Activated CD8-positive, alpha-beta memory T cell treated with anti-CD3 and anti-CD28 coated beads for 36 hours (primary cell): ENCODE measurements around the gene DNAAF5. TPM values are rescaled to one million over a fixed set of nuclear protein-coding genes. Genes with fewer than 3 reads are reported as not detected.

Source experiments
- CTCF ChIA-PET: fragments of 350-600 bp; sonication (Branson Sonifier 250); formaldehyde crosslinking; loops from one replicate; lab custom pipeline; 2021; ENCODE audit warnings: antibody characterized with exemption; lab: Charles Lee
- POLR2A ChIA-PET: fragments of 350-600 bp; sonication (Branson Sonifier 250); formaldehyde crosslinking; loops from one replicate; lab custom pipeline; 2021; ENCODE audit warnings: antibody characterized with exemption; lab: Charles Lee
- total RNA-seq, 2 experiments: library from RNA; stranded (reverse); gene quantifications; one replicate each; pipeline ENCODE4 v1.2.3, GENCODE V29; 2021

DNAAF5 gene
- total RNA-seq, 2 experiments from 2014 or later = 54.1 to 55.5 TPM

- POLR2A ChIA-PET = interaction anchor here (0.6 to 3.0 kb wide), 3 partner anchors 110 to 146 kb away, joined by 3 to 8 read pairs (median 4); no protein-coding TSS in a partner anchor
Measured at GRCh38 chr7:727104-727805, 756 bp downstream of the DNAAF5 start, which contains the start of gene PRKAR1B. TSS of gene PRKAR1B (minus strand) at chr7:727281. CDS start at chr7:711505, 15,776 bp downstream.

GRCh38 chr7:727806-728460, 1.4 kb downstream of the DNAAF5 start:
- ChIA-PET CTCF (no interaction called here), POLR2A (interaction anchor here (0.6 to 3.0 kb wide), 2 partner anchors 124 to 145 kb away, joined by 4 to 8 read pairs; no protein-coding TSS in a partner anchor)

More at GRCh38 chr7:727104-727805, 756 bp downstream of the DNAAF5 start, which contains the start of gene PRKAR1B:
- CTCF ChIA-PET = no interaction called here

GRCh38 chr7:728602-729001, 2.1 kb downstream of the DNAAF5 start:
- ChIA-PET POLR2A (no interaction called here), CTCF (interaction anchor here (0.6 kb wide), 1 partner anchor 410 kb away, joined by 4 read pairs; no protein-coding TSS in a partner anchor)

- CTCF ChIA-PET = no interaction called here
- POLR2A ChIA-PET = no interaction called here
Measured at GRCh38 chr7:729140-730000, 2.9 kb downstream of the DNAAF5 start.

DNA sequence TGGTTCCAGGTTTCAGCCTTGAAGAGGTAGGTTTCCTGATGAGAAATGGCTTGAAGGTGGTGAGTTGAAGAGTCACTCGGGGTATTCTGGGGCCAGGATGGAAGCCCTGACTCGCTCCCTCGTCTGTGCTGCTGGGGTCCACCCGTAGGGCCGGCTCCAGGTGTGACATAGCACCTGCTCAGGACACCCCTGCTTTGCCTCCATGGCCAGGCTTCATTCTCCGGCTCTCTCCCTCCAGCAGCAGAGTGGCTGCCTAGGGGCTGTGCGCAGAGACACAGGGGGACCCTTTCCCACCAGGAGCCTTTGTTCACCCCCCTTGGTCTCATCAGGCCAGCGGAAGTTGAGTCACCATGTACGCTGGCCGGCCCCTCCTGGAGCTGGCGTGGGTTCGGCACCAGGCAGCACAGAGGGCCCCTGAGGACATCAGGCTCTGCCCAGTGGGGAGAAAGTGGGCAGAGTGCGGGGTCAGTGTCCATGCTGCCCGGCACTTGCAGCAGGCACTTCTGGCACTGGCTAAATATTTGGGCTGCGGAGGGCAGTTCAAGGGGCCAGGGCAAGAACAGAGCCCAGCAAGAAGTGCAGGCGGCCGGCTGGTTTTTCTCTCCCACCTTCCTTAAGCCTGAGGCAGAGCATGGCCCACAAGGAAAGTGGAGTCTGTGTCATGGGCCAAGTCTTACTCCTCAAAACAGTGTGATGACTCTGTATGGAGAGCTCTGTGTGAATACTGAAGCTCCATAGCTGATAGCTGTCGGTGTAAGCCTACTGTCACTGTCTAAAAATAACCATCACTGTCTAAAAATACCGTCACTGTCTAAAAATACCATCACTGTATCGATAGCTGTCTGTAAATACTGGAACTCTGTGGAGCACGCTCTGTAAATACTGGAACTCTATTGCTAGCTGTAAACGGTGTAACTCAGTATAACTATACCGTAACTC, 4.3 kb downstream of the DNAAF5 start:
- POLR2A ChIA-PET = no interaction called here
- CTCF ChIA-PET = interaction anchor here (0.5 kb wide), 1 partner anchor 146 kb away, joined by 3 read pairs; the partner anchor contains the start of gene GET4

GRCh38 chr7:731440-732085, 5.1 kb downstream of the DNAAF5 start:
- CTCF ChIA-PET = interaction anchor here (0.5 kb wide), 2 partner anchors 145 kb away, joined by 3 read pairs; partner anchors contain the start of gene GET4

GRCh38 chr7:732094-732541, 5.6 kb downstream of the DNAAF5 start:
- CTCF ChIA-PET = interaction anchor here (0.5 to 1.0 kb wide), 3 partner anchors 9 to 146 kb away, joined by 3 read pairs; no protein-coding TSS in a partner anchor

More at GRCh38 chr7:731440-732085, 5.1 kb downstream of the DNAAF5 start:
- POLR2A ChIA-PET = no interaction called here

DNA sequence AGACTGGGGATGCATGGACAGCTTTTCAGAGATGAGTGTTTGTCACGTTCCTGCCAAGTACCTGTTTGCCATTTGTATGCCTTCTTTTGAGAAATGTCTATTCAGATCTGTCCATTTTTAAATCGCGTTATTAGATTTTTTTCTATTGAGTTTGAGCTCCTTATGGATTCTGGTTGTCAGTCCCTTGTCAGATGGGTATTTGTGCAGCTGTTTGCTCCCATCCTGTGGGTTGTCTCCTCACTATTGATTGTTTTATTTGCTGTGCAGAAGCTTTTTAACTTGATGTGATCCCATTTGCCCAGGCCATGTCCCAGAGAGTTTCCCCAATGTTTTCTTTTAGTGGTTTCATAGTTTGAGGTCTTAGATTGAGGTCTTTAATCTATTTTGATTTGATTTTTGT, 6.1 kb downstream of the DNAAF5 start:
- POLR2A ChIA-PET = no interaction called here
- CTCF ChIA-PET = interaction anchor here (0.6 to 1.0 kb wide), 2 partner anchors 9 to 85 kb away, joined by 3 read pairs; no protein-coding TSS in a partner anchor

More at GRCh38 chr7:732094-732541, 5.6 kb downstream of the DNAAF5 start:
- POLR2A ChIA-PET = no interaction called here

DNA sequence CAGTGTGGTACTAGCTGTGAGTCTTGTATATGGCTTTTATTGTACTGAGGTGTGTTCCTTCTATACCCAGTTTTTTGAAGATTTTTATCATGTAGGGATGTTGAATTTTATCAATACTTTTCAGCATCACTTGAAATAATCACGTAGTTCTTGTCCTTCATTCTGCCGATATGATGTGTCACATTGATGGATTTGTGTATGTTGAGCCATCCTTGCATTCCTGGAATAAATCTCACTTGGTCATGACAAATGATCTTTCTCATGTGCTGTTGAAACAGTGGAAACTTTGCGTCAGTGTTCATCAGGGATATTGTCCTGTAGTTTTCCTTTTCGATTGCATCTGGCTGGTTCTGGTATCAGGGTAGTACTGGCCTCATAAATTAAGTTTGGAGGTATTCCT, 7.7 kb downstream of the DNAAF5 start:
- POLR2A ChIA-PET = no interaction called here

DNA sequence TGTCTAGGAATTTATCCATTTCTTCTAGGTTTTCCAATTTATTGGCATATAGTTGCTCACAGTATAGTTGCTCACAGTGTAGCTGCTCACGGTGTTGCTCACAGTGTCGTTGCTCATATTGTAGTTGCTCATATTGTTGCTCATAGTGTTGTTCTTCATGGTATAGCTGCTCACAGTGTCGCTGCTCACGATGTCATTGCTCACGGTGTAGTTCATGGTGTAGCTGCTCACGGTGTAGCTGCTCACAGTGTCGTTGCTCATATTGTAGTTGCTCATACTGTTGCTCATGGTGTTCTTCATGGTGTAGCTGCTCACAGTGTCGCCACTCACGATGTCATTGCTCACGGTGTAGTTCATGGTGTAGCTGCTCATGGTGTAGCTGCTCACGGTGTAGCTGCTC, 8.3 kb downstream of the DNAAF5 start:
- ChIA-PET CTCF (no interaction called here), POLR2A (no interaction called here)

More for the DNA sequence above, 7.7 kb downstream of the DNAAF5 start:
- CTCF ChIA-PET = no interaction called here

DNA sequence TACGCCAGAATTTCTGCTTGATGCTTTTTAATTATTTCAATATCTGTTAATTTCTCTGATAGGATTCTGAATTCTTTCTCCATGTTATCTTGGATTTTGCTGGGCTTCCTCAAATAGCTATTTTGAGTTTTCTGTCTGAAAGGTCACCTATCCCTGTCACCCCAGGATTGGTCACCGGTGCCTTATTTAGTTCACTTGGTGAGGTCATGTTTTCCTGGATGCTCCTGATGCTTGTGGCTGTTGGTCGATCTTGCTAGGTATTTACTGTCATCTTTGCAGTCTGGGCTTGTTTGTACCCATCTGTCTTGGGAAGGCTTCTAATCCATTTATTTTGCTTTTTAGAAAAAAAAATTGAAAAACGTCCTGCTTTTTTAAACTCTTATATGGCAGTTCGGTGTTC, 11.7 kb downstream of the DNAAF5 start:
- ChIA-PET CTCF (no interaction called here), POLR2A (no interaction called here)

GRCh38 chr7:738723-739454, 12.4 kb downstream of the DNAAF5 start:
- CTCF ChIA-PET = no interaction called here
- POLR2A ChIA-PET = no interaction called here

DNA sequence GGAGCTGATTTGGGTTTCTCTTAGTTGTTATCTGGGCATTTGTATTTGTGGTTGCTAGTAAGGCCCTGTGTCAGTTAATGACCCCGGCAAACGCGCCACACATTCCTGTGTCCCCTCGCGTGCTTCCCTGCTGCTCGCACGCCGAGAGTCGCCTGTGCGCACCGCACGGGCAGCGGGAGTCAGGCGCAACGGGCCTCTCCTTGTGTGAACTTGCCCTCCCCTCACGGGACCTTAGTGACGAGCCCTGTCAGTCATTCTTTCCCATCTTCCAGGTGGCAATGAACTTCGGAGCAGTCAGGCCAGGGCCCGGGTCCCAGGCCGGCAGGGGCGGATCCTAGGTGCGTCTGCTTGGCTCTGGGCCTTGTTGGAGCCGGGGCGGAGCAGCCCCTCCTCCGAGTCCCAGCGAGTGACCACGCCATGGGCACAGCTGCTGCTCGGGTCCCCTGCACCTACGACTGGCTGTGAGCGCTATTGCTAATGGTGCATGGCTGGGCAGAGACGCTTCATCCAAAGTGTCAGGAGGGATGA, 13.0 kb downstream of the DNAAF5 start:
- POLR2A ChIA-PET = no interaction called here
- CTCF ChIA-PET = no interaction called here

GRCh38 chr7:739983-740942, 13.8 kb downstream of the DNAAF5 start:
- POLR2A ChIA-PET = no interaction called here
- CTCF ChIA-PET = no interaction called here

- ChIA-PET POLR2A (no interaction called here), CTCF (interaction anchor here (0.9 kb wide), 1 partner anchor 9 kb away, joined by 3 read pairs; no protein-coding TSS in a partner anchor)
Measured at GRCh38 chr7:741191-741671, 14.7 kb downstream of the DNAAF5 start.
